Epithelial cell of proximal tubule (primary cell): ENCODE data around the gene TNIK. TPM values are rescaled to one million over a fixed set of nuclear protein-coding genes. Genes with fewer than 3 reads are reported as not detected.

ENCODE experiments used
- DNase-seq: peaks from one replicate; pipeline ENCODE4 v3.0.0-alpha.2; 2011; ENCODE audit warnings: low read depth
- H3K4me3 ChIP-seq: 2 replicates; pipeline ENCODE4 v1.5.1; 2011; ENCODE audit warnings: low read depth, mild to moderate bottlenecking, low read length
- CTCF ChIP-seq: conservative IDR thresholded peaks from 2 replicates; pipeline ENCODE4 v1.5.1; 2012; ENCODE audit warnings: low read depth, mild to moderate bottlenecking, low read length
- total RNA-seq: library from RNA; depleted of rRNA; stranded (reverse); fragments of >200 nt; gene quantifications from 2 replicates; pipeline ENCODE4 v1.2.3, GENCODE V29; 2015

Gene TNIK
- total RNA-seq, 1 donor from 2014 or later, result 11.8 TPM

GRCh38 chr3:171321559-171322360 lies 138.4 kb downstream of the TNIK start:
- no peak for DNase-seq
- no peak overlapping the region for H3K4me3 ChIP-seq
- no peak for TF ChIP-seq CTCF

- no peak overlapping the region for H3K4me3 ChIP-seq
- DNase-seq, result no peak
- TF ChIP-seq CTCF, result no peak
Measured at GRCh38 chr3:171320750-171321558, 139.3 kb downstream of the TNIK start.

GRCh38 chr3:171317171-171317570 lies 143.0 kb downstream of the TNIK start:
- DNase-seq, result no peak
- TF ChIP-seq CTCF, result no peak

GRCh38 chr3:171315919-171316318 lies 144.3 kb downstream of the TNIK start:
- H3K4me3 ChIP-seq, result no peak overlapping the region
- TF ChIP-seq CTCF, result no peak
- DNase-seq, result no peak

More at GRCh38 chr3:171317171-171317570, 143.0 kb downstream of the TNIK start:
- H3K4me3 ChIP-seq, result no peak overlapping the region

GRCh38 chr3:171315101-171315500 lies 145.1 kb downstream of the TNIK start:
- no peak for TF ChIP-seq CTCF
- H3K4me3 ChIP-seq, result no peak overlapping the region
- DNase-seq, result peak; percentile 100

GRCh38 chr3:171314341-171314740 lies 145.9 kb downstream of the TNIK start:
- DNase-seq, result peak; percentile 90
- no peak overlapping the region for H3K4me3 ChIP-seq
- no peak for TF ChIP-seq CTCF

- DNase-seq, result no peak
- no peak for TF ChIP-seq CTCF
- H3K4me3 ChIP-seq, result no peak overlapping the region
Measured at GRCh38 chr3:171313702-171314101, 146.5 kb downstream of the TNIK start.
